ENCODE data around the gene LSM5.
A peak's percentile ranks its signal among the peaks of the same experiment; 100 is the strongest.
"Not testable (repeated sequence)": the region's sequence is repeated elsewhere in the genome, so short reads cannot be mapped to it uniquely, and the experiment has no call there.

Gene LSM5

GRCh38 chr7:32506266-32507054, 16.3 kb upstream of the LSM5 start:
- no peak for DNase-seq (ENCODE audit: low read depth in 2 of 2)

GRCh38 chr7:32502728-32503127, 12.5 kb upstream of the LSM5 start:
- no peak for DNase-seq (ENCODE audit: low read depth in 2 of 2)

- no peak for DNase-seq (ENCODE audit: low read depth in 2 of 2)
Observed at GRCh38 chr7:32501522-32501921, 11.3 kb upstream of the LSM5 start.

GRCh38 chr7:32500922-32501341, 10.8 kb upstream of the LSM5 start:
- DNase-seq (ENCODE audit: low read depth in 2 of 2) = no peak

GRCh38 chr7:32500216-32500615, 10.0 kb upstream of the LSM5 start:
- not testable (repeated sequence) for DNase-seq (ENCODE audit: low read depth in 2 of 2)

- not testable (repeated sequence) for DNase-seq (ENCODE audit: low read depth in 2 of 2)
Observed at GRCh38 chr7:32499755-32500154, 9.6 kb upstream of the LSM5 start.

GRCh38 chr7:32496052-32496813, 6.1 kb upstream of the LSM5 start:
- DNase-seq (ENCODE audit: low read depth in 2 of 2) = no peak

- peak; percentile 96 to 99 for DNase-seq (ENCODE audit: low read depth in 2 of 2)
Observed at GRCh38 chr7:32495298-32496051, 5.3 kb upstream of the LSM5 start, which contains the start of gene AVL9. AVL9 (plus strand) TSS chr7:32495489; CDS start chr7:32495710, 221 bp downstream.

- no peak for DNase-seq (ENCODE audit: low read depth in 2 of 2)
Observed at GRCh38 chr7:32494946-32495297, 4.7 kb upstream of the LSM5 start.

GRCh38 chr7:32489788-32490126, 423 bp downstream of the LSM5 start:
- DNase-seq (ENCODE audit: low read depth in 2 of 2) = no peak

GRCh38 chr7:32481921-32482320, 8.3 kb downstream of the LSM5 start:
- no peak for DNase-seq (ENCODE audit: low read depth in 2 of 2)

GRCh38 chr7:32481176-32481575, 9.0 kb downstream of the LSM5 start:
- no peak for DNase-seq (ENCODE audit: low read depth in 2 of 2)

- no peak for DNase-seq (ENCODE audit: low read depth in 2 of 2)
Observed at GRCh38 chr7:32479574-32480200, 10.5 kb downstream of the LSM5 start.

- no peak for DNase-seq (ENCODE audit: low read depth in 2 of 2)
Observed at GRCh38 chr7:32477649-32477980, 12.6 kb downstream of the LSM5 start.

- no peak for DNase-seq (ENCODE audit: low read depth in 2 of 2)
Observed at GRCh38 chr7:32476816-32477648, 13.1 kb downstream of the LSM5 start.

- no peak for DNase-seq (ENCODE audit: low read depth in 2 of 2)
Observed at GRCh38 chr7:32474008-32474407, 16.2 kb downstream of the LSM5 start.

- no peak for DNase-seq (ENCODE audit: low read depth in 2 of 2)
Observed at GRCh38 chr7:32472015-32472414, 18.2 kb downstream of the LSM5 start.

GRCh38 chr7:32470871-32471270, 19.3 kb downstream of the LSM5 start:
- DNase-seq (ENCODE audit: low read depth in 2 of 2) = no peak

GRCh38 chr7:32470004-32470403, 20.2 kb downstream of the LSM5 start:
- not testable (repeated sequence) for DNase-seq (ENCODE audit: low read depth in 2 of 2)

GRCh38 chr7:32464641-32465416, 25.4 kb downstream of the LSM5 start:
- DNase-seq (ENCODE audit: low read depth in 2 of 2) = not testable (repeated sequence)

Data from activated CD4-positive, alpha-beta T cell treated with anti-CD3 and anti-CD28 coated beads for 24 hours (primary cell).